HepG2 (cell line): ENCODE data around the gene INPP4B. TPM values are rescaled to one million over a fixed set of nuclear protein-coding genes. Genes with fewer than 3 reads are reported as not detected.

Source experiments
- ATAC-seq: fragments of 200-7000 bp; cut with Tn5 transposase; 3 replicates; pipeline ENCODE4 v1.9.1; 2020; ENCODE audit warnings: mild to moderate bottlenecking, moderate library complexity
- BruUV-seq: library from RNA; stranded (reverse); fragments of 400-500 nt; replicated peaks from 2 replicates; lab custom pipeline; 2021; lab: Mats Ljungman, UMichigan
- CTCF ChIA-PET: fragments of 300-600 bp; formaldehyde crosslinking; extraction: SDS; loops from one replicate; lab custom pipeline; 2021; ENCODE audit warnings: low total read pairs, inconsistent platforms, low intra/inter-chr PET ratio; lab: Yijun Ruan, JAX
- POLR2A ChIA-PET: fragments of 350-600 bp; sonication (Branson Sonifier 250); formaldehyde crosslinking; loops from one replicate; lab custom pipeline; 2020; ENCODE audit warnings: antibody characterized with exemption, inconsistent platforms; lab: Yijun Ruan, JAX
- DNase-seq: peaks from one replicate; pipeline ENCODE4 v3.0.0-alpha.2; 2015; ENCODE audit warnings: low spot score
- FAIRE-seq: peaks from 3 replicates; lab custom pipeline; 2011; peaks lifted over from hg19 to GRCh38; lab: Jason Lieb, UNC
- H2AFZ ChIP-seq: one replicate; pipeline ENCODE4 v1.6.1; 2011; ENCODE audit warnings: low read length, inconsistent platforms
- H3K27ac ChIP-seq: fragments of 300-600 bp; 3 replicates; pipeline ENCODE4 v1.8.0; 2011; ENCODE audit warnings: mixed run types, mild to moderate bottlenecking, mixed read lengths, low read length, inconsistent platforms; ENCODE audit not compliant: insufficient read depth; ENCODE audit errors: extremely low read length
- H3K27me3 ChIP-seq, 2 experiments: fragments of 200-600 bp in 1 of 2; 2 replicates in 1 of 2; 3 replicates in 1 of 2; pipeline versions ENCODE4 v1.6.0 to v1.8.0; 2011; ENCODE audit warnings: low read length in 2 of 2, mild to moderate bottlenecking in 2 of 2, moderate library complexity in 2 of 2, inconsistent platforms in 1 of 2; ENCODE audit not compliant: insufficient read depth in 2 of 2, control insufficient read depth in 1 of 2
- H3K36me3 ChIP-seq, 2 experiments: fragments of 200-600 bp in 1 of 2; replicated peaks in 1 of 2; 2 replicates in 1 of 2; 3 replicates in 1 of 2; pipeline versions ENCODE4 v1.5.1 to v1.8.0; 2011; ENCODE audit warnings: low read length in 2 of 2, inconsistent platforms in 1 of 2; ENCODE audit not compliant: insufficient read depth in 2 of 2, control insufficient read depth in 1 of 2
- H3K4me1 ChIP-seq: 2 replicates; pipeline ENCODE4 v1.5.1; 2012; ENCODE audit warnings: low read length, inconsistent platforms; ENCODE audit not compliant: insufficient read depth
- H3K4me2 ChIP-seq: 2 replicates; pipeline ENCODE4 v1.6.0; 2011; ENCODE audit warnings: low read depth, low read length, inconsistent platforms
- H3K4me3 ChIP-seq, 3 experiments: fragments of 200-600 bp in 1 of 3; sonication (generic), shearing (Covaris generic) in 1 of 3; replicated peaks in 1 of 3; 2 replicates each; pipeline ENCODE4 v1.5.1; 2011 to 2016; ENCODE audit warnings: low read length in 3 of 3, inconsistent platforms in 2 of 3, low read depth in 2 of 3, mild to moderate bottlenecking in 2 of 3, control low read depth in 1 of 3, mixed read lengths in 1 of 3; ENCODE audit not compliant: insufficient read depth in 1 of 3
- H3K79me2 ChIP-seq: one replicate; pipeline ENCODE4 v1.6.1; 2011; ENCODE audit warnings: low read length, inconsistent platforms; ENCODE audit not compliant: insufficient read depth
- H3K9ac ChIP-seq: 2 replicates; pipeline ENCODE4 v1.6.0; 2011; ENCODE audit warnings: mild to moderate bottlenecking, low read depth, low read length, inconsistent platforms; ENCODE audit not compliant: insufficient read depth
- H3K9me3 ChIP-seq: 2 replicates; pipeline ENCODE4 v1.5.1; 2012; ENCODE audit warnings: mild to moderate bottlenecking, low read length
- H4K20me1 ChIP-seq: 2 replicates; pipeline ENCODE4 v1.6.0; 2011; ENCODE audit warnings: inconsistent platforms, mild to moderate bottlenecking, low read length, moderate library complexity; ENCODE audit not compliant: insufficient read depth
- CBX1 ChIP-seq: IDR thresholded peaks from one replicate; pipeline ENCODE4 v1.6.1; 2016; ENCODE audit warnings: antibody characterized with exemption, low read depth
- GATAD2A ChIP-seq: IDR thresholded peaks from 2 replicates; pipeline ENCODE4 v1.6.1; 2016
- HDAC1 ChIP-seq: sonication (generic); formaldehyde crosslinking; IDR thresholded peaks from 2 replicates; pipeline ENCODE4 v1.5.1; 2020; ENCODE audit warnings: mild to moderate bottlenecking, missing genetic modification reagents
- NBN ChIP-seq: fragments of 450-650 bp; conservative IDR thresholded peaks from 2 replicates; pipeline ENCODE4 v1.6.1; 2017
- POLR2AphosphoS5 ChIP-seq: IDR thresholded peaks from 2 replicates; pipeline ENCODE4 v1.6.1; 2012; ENCODE audit warnings: low read depth, low read length
- SNAPC2 ChIP-seq: sonication (generic); formaldehyde crosslinking; IDR thresholded peaks from 2 replicates; pipeline ENCODE4 v1.8.1; 2022; ENCODE audit warnings: mild to moderate bottlenecking, missing genetic modification reagents
- TMF1 ChIP-seq: sonication (generic); formaldehyde crosslinking; IDR thresholded peaks from 2 replicates; pipeline ENCODE4 v1.8.1; 2022; ENCODE audit warnings: low read depth, missing genetic modification reagents
- ZFP1 ChIP-seq: IDR thresholded peaks from 2 replicates; pipeline ENCODE4 v1.6.1; 2016
- ZNF3 ChIP-seq: IDR thresholded peaks from 2 replicates; pipeline ENCODE4 v1.7.0; 2017; ENCODE audit warnings: inconsistent platforms
- ZNF484 ChIP-seq: sonication (generic); formaldehyde crosslinking; IDR thresholded peaks from 2 replicates; pipeline ENCODE4 v1.5.1; 2020; ENCODE audit warnings: mild to moderate bottlenecking, low read depth, missing genetic modification reagents, borderline replicate concordance
- ZNF570 ChIP-seq: sonication (generic); formaldehyde crosslinking; IDR thresholded peaks from 2 replicates; pipeline ENCODE4 v1.4.0; 2020; ENCODE audit warnings: mild to moderate bottlenecking, missing genetic modification reagents, borderline replicate concordance
- ZNF792 ChIP-seq: IDR thresholded peaks from 2 replicates; pipeline ENCODE4 v1.6.1; 2016
- WGBS: methylation state at CpG from one replicate; pipeline ENCODE4 v1.1.6; 2017; ENCODE audit warnings: low lambda C conversion rate; 5-methylcytosine and 5-hydroxymethylcytosine counted together
- in situ Hi-C: cut with HindIII; loops from 2 replicates; pipeline ENCODE4 v1.10.0; 2017; ENCODE audit warnings: low pct_unique_long_range_greater_than_20kb; ENCODE audit not compliant: extremely low pct_ligation_motif_present
- intact Hi-C: fragments of 100-400 bp; cut with micrococcal nuclease; formaldehyde crosslinking; loops from one replicate; pipeline ENCODE4 v1.10.0; 2022; ENCODE audit not compliant: unreplicated experiment
- polyA plus RNA-seq, 8 experiments: library from polyadenylated mRNA; depleted of rRNA in 3 of 8; stranded (reverse) in 7 of 8; unstranded in 1 of 8; fragments of >200 nt; fragmentation: Illumina TruSeq in 4 of 8; extraction: Trizol in 4 of 8; gene quantifications; 2 replicates each; pipeline versions ENCODE4 v1.2.1 to v1.2.3, GENCODE V29; 2011 to 2016; ENCODE audit warnings: low read depth in 4 of 8, missing spikeins in 1 of 8, mixed read lengths in 1 of 8; ENCODE audit not compliant: insufficient read depth in 1 of 8
- total RNA-seq, 5 experiments: library from RNA; depleted of rRNA; stranded (reverse); fragments of >200 nt; fragmentation: Illumina TruSeq; extraction: Trizol; gene quantifications; 2 replicates each; pipeline ENCODE4 v1.2.3, GENCODE V29; 2016; ENCODE audit warnings: low read depth in 1 of 5
- TF ChIP-seq, protein P1 (sequence below): sonication (generic); formaldehyde crosslinking; IDR thresholded peaks from 2 replicates; pipeline ENCODE4 v1.4.0; 2020; ENCODE audit warnings: missing genetic modification reagents
- TF ChIP-seq, protein P2 (sequence below): sonication (generic); formaldehyde crosslinking; IDR thresholded peaks from 2 replicates; pipeline ENCODE4 v1.9.0; 2021; ENCODE audit warnings: missing genetic modification reagents, mild to moderate bottlenecking, borderline replicate concordance
- TF ChIP-seq, protein P3 (sequence below): IDR thresholded peaks from 2 replicates; pipeline ENCODE4 v1.6.1; 2016; ENCODE audit warnings: low read depth, missing genetic modification reagents, missing compliant biosample characterization
- TF ChIP-seq, protein P4 (sequence below): IDR thresholded peaks from 2 replicates; pipeline ENCODE4 v1.6.1; 2018; ENCODE audit warnings: missing genetic modification reagents, mild to moderate bottlenecking, missing compliant biosample characterization

Gene INPP4B
- total and polyA plus RNA-seq, 2 of the 13 experiments (the other 11 are each of a cell fraction or from before 2014, with no cell fraction given), result not detected

DNA sequence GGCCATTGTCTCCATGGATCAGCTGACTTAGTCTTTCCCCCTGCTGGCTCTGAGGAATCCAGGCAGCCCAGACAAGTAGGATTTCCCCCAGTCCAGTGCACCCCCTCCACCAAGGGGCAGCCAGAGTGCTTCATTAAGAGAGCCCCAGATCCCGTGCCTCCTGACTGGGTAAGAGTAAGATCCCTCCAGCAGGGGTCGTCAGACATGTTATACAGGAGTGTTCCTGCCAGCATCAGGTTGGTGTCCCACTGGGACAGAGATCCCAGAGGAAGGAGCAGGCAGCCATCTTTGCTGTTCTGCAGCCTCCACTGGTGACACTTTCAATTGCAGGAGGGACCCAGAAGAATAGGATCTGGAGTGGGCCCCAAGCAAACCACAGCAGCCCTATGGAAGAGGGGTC lies 29.0 kb upstream of the INPP4B start (continued):
- TF ChIP-seq, protein P1, sequence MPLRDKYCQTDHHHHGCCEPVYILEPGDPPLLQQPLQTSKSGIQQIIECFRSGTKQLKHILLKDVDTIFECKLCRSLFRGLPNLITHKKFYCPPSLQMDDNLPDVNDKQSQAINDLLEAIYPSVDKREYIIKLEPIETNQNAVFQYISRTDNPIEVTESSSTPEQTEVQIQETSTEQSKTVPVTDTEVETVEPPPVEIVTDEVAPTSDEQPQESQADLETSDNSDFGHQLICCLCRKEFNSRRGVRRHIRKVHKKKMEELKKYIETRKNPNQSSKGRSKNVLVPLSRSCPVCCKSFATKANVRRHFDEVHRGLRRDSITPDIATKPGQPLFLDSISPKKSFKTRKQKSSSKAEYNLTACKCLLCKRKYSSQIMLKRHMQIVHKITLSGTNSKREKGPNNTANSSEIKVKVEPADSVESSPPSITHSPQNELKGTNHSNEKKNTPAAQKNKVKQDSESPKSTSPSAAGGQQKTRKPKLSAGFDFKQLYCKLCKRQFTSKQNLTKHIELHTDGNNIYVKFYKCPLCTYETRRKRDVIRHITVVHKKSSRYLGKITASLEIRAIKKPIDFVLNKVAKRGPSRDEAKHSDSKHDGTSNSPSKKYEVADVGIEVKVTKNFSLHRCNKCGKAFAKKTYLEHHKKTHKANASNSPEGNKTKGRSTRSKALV (CRISPR knock-in tag), result no peak
- TF ChIP-seq ZNF570 (CRISPR knock-in tag) (no peak), ZNF484 (no peak), CBX1 (no peak), GATAD2A (CRISPR knock-in tag) (no peak)
- TF ChIP-seq, all 625 proteins: peak for 0

DNA sequence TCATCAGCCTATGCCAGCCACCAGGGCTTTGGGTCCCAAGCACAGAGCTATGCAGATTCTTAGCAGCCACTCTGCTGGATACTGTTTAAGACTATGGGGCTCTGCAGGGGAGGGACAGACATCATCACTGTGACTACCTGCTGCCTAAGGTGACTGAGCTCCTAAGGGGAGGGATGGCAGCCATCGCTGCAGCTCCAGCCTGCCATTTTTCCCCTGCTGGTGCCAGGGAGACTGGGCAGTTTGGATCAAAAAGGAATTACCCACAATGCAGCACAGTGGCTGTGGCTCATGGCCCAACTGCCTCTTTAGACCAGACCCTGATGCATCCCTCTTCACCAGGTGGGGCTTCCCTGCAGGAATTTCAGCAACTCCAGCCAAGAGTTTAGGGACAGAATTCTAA lies 28.6 kb upstream of the INPP4B start:
- BruUV-seq, result no TSS peak
- Histone ChIP-seq H3K4me3 (no peak overlapping the region), H3K27ac (no peak overlapping the region), H3K9me3 (no peaks in the 10 kb centered on the region), H3K9ac (no peak overlapping the region), H3K79me2 (no peaks in the 10 kb centered on the region), H3K36me3 (no peaks in the 10 kb centered on the region), H3K4me1 (no peaks in the 10 kb centered on the region), H3K4me2 (no peak overlapping the region), H2AFZ (no peak overlapping the region), H4K20me1 (no peaks in the 10 kb centered on the region), H3K27me3 (no peaks in the 10 kb centered on the region)
- in situ Hi-C loops (no loop called here), intact Hi-C loops (no loop called here)
- DNase-seq (no peak), FAIRE-seq (no peak), ATAC-seq (peak; percentile 37; the same call in 1 of the 3 replicates)
- 60% methylated on average over 1 of the region's 1 CpG for WGBS
- CTCF ChIA-PET, result no interaction called here
- POLR2A ChIA-PET, result no interaction called here
- no peak for TF ChIP-seq ZFP1 (CRISPR knock-in tag)
- TF ChIP-seq, protein P2, sequence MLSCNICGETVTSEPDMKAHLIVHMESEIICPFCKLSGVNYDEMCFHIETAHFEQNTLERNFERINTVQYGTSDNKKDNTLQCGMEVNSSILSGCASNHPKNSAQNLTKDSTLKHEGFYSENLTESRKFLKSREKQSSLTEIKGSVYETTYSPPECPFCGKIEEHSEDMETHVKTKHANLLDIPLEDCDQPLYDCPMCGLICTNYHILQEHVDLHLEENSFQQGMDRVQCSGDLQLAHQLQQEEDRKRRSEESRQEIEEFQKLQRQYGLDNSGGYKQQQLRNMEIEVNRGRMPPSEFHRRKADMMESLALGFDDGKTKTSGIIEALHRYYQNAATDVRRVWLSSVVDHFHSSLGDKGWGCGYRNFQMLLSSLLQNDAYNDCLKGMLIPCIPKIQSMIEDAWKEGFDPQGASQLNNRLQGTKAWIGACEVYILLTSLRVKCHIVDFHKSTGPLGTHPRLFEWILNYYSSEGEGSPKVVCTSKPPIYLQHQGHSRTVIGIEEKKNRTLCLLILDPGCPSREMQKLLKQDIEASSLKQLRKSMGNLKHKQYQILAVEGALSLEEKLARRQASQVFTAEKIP (CRISPR knock-in tag), result no peak
- no peak for TF ChIP-seq SNAPC2 (CRISPR knock-in tag)
- TF ChIP-seq POLR2AphosphoS5, result no peak
- TF ChIP-seq, protein P3, sequence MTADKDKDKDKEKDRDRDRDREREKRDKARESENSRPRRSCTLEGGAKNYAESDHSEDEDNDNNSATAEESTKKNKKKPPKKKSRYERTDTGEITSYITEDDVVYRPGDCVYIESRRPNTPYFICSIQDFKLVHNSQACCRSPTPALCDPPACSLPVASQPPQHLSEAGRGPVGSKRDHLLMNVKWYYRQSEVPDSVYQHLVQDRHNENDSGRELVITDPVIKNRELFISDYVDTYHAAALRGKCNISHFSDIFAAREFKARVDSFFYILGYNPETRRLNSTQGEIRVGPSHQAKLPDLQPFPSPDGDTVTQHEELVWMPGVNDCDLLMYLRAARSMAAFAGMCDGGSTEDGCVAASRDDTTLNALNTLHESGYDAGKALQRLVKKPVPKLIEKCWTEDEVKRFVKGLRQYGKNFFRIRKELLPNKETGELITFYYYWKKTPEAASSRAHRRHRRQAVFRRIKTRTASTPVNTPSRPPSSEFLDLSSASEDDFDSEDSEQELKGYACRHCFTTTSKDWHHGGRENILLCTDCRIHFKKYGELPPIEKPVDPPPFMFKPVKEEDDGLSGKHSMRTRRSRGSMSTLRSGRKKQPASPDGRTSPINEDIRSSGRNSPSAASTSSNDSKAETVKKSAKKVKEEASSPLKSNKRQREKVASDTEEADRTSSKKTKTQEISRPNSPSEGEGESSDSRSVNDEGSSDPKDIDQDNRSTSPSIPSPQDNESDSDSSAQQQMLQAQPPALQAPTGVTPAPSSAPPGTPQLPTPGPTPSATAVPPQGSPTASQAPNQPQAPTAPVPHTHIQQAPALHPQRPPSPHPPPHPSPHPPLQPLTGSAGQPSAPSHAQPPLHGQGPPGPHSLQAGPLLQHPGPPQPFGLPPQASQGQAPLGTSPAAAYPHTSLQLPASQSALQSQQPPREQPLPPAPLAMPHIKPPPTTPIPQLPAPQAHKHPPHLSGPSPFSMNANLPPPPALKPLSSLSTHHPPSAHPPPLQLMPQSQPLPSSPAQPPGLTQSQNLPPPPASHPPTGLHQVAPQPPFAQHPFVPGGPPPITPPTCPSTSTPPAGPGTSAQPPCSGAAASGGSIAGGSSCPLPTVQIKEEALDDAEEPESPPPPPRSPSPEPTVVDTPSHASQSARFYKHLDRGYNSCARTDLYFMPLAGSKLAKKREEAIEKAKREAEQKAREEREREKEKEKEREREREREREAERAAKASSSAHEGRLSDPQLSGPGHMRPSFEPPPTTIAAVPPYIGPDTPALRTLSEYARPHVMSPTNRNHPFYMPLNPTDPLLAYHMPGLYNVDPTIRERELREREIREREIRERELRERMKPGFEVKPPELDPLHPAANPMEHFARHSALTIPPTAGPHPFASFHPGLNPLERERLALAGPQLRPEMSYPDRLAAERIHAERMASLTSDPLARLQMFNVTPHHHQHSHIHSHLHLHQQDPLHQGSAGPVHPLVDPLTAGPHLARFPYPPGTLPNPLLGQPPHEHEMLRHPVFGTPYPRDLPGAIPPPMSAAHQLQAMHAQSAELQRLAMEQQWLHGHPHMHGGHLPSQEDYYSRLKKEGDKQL (CRISPR knock-in tag), result no peak
- TF ChIP-seq, protein P4, sequence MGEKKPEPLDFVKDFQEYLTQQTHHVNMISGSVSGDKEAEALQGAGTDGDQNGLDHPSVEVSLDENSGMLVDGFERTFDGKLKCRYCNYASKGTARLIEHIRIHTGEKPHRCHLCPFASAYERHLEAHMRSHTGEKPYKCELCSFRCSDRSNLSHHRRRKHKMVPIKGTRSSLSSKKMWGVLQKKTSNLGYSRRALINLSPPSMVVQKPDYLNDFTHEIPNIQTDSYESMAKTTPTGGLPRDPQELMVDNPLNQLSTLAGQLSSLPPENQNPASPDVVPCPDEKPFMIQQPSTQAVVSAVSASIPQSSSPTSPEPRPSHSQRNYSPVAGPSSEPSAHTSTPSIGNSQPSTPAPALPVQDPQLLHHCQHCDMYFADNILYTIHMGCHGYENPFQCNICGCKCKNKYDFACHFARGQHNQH (CRISPR knock-in tag), result no peak
- TF ChIP-seq TMF1 (CRISPR knock-in tag), result no peak
- TF ChIP-seq ZNF3 (CRISPR knock-in tag), result no peak
- no peak for TF ChIP-seq HDAC1 (CRISPR knock-in tag)
- TF ChIP-seq ZNF792 (CRISPR knock-in tag), result no peak
- no peak for TF ChIP-seq NBN
